PC-9 (cell line): Measurements from ENCODE around the gene VAC14.

ENCODE experiments used
- EZH2 ChIP-seq: fragments of 200-600 bp; sonication (generic); IDR thresholded peaks from 2 replicates; pipeline ENCODE4 v1.8.0; 2017; ENCODE audit warnings: antibody characterized with exemption, low read depth
- TF ChIP-seq, protein P1 (sequence below): fragments of 200-600 bp; sonication (generic); conservative IDR thresholded peaks from 2 replicates; pipeline ENCODE4 v1.6.1; 2017; ENCODE audit warnings: mixed run types, antibody characterized with exemption, mild to moderate bottlenecking, moderate library complexity

DNA sequence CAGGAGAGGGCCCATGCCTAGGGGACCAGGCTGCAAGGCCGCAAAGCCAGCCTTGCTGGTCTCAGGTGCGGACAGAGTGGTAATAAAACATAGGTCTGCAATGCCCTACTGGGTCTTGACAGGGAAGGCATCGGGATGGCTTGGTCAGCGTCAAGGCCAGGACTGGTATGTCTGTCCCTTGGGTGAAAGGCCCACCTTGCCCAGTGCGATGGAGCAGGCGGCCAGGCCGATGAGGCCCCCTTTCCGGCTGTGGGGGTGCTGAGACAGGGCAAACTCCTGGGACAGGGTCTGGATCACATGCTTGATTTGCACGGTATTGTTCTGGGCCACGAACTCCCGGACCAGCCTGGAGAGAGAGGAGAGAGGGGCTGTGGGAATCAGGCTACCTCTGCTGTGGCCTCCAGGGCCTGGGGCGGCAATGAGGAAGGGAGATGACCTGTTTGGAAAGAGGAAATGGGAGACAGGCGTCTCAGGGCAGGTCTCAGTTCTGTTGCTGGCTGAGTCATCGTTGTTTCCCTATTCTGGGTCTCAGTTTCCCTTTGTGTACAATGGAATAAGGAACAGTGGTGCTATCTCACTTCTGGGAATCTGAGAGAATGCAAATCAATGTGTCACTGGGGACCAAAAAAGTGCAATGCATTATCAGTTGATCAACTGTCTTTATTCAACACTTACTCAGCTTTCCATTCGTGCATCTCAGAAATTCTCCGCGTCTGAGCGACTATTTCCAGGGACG, 14.8 kb downstream of the VAC14 start:
- TF ChIP-seq, protein P1, sequence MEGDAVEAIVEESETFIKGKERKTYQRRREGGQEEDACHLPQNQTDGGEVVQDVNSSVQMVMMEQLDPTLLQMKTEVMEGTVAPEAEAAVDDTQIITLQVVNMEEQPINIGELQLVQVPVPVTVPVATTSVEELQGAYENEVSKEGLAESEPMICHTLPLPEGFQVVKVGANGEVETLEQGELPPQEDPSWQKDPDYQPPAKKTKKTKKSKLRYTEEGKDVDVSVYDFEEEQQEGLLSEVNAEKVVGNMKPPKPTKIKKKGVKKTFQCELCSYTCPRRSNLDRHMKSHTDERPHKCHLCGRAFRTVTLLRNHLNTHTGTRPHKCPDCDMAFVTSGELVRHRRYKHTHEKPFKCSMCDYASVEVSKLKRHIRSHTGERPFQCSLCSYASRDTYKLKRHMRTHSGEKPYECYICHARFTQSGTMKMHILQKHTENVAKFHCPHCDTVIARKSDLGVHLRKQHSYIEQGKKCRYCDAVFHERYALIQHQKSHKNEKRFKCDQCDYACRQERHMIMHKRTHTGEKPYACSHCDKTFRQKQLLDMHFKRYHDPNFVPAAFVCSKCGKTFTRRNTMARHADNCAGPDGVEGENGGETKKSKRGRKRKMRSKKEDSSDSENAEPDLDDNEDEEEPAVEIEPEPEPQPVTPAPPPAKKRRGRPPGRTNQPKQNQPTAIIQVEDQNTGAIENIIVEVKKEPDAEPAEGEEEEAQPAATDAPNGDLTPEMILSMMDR = no peak
- no peak for TF ChIP-seq EZH2
